HG02678 (cell line): ENCODE results near the gene TTLL11.
"Not testable (repeated sequence)": the region's sequence is repeated elsewhere in the genome, so short reads cannot be mapped to it uniquely, and the experiment has no call there.

ENCODE experiments used
- ATAC-seq: cut with Tn5 transposase; IDR thresholded peaks from one replicate; pipeline ENCODE4 v1.9.1; 2021; ENCODE audit warnings: mild to moderate bottlenecking, moderate library complexity; ENCODE audit not compliant: unreplicated experiment

TTLL11 gene

GRCh38 chr9:122125509-122126330 is 32.6 kb upstream of the TTLL11 start:
- ATAC-seq: no peak

DNA sequence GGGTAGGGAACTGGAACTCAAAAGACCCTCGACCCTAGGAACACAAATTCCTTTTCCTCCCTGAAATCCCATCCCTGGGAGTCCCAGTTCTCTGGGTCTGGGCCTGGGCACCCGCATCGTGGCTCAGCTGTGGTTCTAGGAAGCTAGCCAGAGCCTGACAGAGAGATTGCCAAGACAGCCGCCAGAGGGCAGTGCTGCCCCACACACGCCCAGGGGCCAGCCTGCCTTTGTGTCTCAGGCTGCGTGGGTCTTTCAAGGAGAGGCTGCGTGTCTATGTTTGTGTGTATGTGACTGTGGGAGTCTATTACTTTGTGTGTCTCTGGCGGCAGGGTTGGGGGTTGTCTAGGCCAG is 32.0 kb upstream of the TTLL11 start:
- ATAC-seq: no peak

GRCh38 chr9:122124528-122124927 is 31.4 kb upstream of the TTLL11 start:
- ATAC-seq: no peak

DNA sequence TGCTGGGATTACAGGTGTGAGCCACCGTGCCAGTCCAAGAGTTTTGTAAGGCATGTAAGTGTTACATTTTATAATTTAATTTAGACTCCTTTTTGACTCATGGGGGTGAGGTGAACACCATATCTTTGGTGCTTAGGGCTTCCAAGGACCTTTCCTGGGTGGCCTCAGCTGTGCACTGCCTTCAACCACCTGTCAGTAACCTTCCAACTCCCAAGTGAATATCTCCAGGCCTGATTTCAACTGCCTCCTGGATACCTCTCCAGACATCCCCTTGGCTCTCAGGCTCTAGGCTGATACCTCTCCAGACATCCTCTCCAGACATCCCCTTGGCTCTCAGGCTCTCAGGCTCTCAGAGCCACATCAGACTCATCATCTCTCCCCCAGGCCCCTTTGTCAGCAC is 30.9 kb upstream of the TTLL11 start:
- no peak for ATAC-seq

DNA sequence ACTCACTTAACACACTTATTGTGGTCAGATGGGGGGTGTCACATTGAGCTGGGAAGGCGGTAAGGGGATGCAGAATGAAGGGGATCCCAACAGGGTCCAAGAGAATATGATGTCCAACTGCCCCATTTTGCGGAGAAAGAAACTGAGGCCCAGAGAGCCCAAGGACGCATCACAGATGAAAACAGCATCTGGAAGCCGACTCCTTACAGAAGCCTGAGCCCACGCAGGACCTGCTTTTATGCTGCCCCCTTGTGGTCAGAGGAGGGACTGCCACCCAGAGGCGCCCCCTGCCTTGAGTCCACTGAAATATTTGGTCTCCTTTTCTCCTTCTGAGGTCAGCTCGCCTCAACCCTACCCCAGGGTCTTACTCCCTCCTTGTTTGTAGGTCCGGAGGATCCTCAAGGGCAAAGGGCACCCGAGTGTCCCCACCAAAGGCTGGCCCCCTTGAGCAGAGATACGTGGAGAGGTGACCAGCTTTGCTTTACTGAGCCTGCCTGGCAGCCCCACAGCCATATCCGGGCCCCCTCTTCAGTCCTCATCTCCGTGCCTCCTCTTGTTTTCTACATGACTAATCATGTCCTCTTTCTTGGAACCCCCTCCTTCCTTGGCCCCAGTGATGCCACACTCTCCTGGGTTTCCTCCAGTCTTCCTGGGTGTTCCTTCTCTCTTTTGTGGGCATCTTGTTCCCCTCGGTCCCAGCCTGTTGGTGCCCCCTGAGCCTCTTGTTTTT is 30.0 kb upstream of the TTLL11 start:
- ATAC-seq: no peak

DNA sequence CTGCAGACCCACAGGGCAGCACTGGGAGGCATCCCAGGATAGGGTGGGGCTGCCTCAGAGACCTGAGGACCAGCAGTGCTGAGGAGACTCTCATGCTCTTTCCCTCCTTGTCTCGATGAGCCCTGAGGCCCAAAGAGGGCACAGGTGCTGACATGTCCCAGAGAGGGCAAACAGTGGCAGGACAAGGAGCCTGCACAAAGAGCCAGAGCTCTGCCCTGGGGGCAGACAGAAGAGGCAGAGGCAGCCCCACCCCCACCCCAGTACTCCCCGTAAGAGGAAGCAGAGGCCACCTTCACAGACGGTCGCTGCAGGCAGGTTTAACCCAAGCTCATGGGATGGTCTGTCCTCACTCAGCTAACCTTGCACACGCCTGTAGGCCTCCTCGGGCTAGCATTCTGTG is 29.4 kb upstream of the TTLL11 start:
- ATAC-seq: no peak

- ATAC-seq: no peak
Observed at GRCh38 chr9:122121931-122122330, 28.8 kb upstream of the TTLL11 start.

- ATAC-seq: no peak
Observed at GRCh38 chr9:122121391-122121790, 28.3 kb upstream of the TTLL11 start.

DNA sequence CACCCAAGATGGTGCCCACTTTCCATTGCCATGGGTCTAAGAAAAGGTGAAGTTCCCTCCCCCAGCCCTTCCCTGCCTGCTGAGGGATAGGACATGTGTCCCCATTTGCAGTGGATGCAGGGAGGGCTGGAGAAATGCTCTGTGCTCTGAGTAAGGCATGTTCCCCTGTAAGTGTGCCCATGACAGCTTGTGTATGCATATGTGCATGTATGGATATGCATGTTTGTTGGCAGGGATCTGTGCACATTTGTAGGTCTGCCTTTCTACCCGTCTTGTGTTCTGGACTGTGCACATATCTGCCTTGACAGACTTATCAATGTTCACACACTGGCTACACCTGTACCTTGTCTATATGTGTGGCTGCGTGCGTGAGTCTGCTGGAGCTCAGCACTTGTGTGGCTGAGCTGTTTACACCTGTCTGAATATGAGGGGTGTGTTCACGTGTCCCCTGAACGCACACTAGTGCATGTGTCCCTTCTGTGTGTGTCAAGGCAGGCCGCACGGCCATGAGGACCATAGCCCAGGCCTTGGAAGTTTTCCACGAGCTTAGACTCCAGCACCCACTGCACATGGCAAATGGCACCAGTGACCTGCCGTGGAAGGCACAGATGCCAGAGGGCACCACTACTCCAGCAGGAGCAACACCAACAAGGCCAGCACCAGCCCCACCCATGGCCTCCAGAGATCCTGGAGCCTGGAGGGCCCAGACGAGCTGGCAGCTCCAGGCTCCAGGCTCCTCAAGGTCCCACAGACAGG is 27.4 kb upstream of the TTLL11 start:
- no peak for ATAC-seq

DNA sequence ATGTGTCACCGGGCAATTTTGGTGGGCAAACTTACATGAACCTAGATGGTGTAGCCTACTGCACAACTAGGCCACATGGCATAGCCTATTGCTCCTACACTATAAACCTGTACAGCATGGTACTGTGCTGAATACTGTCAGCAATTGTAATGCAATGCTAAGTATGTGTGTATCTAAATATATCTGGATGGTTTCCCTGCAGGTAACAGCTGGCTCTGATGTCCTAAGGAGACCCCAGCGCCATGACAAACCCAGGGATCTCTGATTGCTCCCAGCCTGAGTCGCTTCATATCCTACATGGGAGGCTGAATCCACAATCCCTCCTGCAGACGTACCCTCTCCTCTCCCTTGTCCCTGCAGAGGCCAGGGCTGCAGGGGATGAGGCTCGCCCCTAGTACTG is 26.6 kb upstream of the TTLL11 start:
- no peak for ATAC-seq

- no peak for ATAC-seq
Observed at GRCh38 chr9:122119166-122119521, 26.0 kb upstream of the TTLL11 start.

DNA sequence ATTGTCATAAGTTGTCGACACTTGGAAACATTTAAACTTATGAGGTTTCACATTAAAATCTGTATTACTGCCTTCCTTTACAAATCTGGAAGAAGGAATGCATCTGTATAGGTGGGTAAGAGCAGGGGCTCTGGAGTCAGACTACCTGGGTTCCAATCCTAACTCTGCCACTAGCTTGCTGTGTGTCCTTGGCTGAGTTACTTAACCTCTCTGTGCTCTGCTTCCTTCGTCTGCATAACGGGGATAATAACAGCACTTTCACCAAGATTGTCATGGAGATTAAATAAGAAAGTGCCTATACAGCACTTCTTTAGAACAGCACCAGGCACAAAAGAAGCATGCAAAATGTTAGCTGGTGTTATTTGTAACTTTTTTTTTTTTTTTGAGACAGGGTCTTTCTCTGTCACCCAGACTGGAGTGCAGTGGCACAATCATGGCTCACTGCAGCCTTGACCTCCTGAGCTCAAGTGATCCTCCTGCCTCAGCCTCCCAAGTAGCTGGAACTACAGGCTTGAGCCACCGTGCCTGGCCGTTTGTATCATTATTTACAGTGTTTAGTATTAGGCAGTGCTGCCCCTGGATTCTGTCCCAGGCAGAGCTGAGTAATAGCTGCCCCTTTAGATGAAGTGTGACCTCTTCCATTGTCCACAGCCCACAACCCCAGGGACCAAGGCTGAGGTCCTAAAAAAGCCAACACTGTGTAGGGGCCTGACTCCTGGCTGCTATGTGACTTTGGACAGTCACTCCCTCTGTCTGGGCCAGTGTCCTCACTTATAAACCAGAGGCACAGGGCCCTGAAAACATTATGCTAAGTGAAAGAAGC is 25.4 kb upstream of the TTLL11 start:
- no peak for ATAC-seq

- ATAC-seq: not testable (repeated sequence)
Observed at GRCh38 chr9:122117241-122117640, 24.1 kb upstream of the TTLL11 start.

- no peak for ATAC-seq
Observed at GRCh38 chr9:122116448-122117173, 23.5 kb upstream of the TTLL11 start.

GRCh38 chr9:122116040-122116439 is 22.9 kb upstream of the TTLL11 start:
- no peak for ATAC-seq

DNA sequence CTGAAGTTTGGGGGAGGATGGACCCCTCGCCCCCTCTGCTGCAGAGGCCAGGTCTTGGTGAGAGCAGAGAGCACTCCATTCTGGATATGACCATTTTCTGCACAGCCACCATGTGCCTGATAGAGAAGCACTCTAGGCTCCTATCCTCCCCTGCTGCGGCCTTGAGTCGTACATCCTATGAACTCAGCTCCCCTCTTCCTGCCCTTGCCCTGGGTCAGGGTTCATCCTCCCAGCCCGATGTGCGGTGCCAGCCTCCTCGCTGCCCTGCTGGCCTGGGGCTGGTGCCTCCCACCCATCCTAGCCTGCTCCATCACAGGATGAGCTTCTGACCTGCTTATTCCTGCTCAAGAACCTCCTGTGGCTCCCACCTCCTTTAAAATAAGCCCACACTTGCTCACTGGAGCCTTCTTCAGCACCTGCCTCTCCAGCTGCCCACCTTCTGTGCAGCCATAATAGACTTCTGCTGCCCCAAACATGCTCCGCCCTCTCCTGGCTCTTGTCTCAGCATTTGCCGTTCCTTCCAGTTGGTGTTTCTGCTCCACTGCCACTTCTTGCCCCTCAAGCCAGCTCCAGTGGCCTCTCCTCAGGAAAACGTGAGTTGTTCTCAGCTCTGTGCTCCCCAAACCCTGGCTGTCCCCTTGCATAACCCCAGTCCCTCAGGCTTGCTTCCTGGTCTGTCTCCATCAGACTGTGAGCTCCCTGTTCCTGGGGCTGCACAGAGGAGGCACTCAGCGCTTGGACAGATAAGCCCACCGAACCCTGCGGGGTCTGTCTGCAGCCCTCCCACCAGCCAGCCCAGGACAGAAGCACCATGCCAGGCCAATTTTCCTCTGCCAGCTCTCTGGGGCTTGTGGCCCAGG is 22.3 kb upstream of the TTLL11 start:
- ATAC-seq: no peak

DNA sequence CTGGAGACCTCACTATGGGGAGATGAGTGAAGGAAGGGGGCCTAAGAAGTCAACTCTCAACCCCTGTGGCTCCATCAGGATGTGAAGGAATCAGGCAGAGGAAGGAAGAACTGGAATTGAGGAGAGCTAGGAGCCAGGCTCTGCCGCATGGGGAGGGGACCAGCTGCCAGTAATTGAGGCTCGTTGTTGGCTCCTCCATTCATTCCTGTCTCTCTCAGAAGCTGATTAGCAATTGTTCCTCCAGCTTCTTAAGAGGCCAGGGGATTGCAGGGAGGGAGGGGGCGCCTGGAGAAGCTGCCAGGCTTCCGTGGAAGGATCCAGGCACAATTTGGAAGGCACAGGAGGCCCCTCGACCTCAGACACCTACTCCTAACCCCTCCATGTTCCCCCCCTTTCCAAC is 20.5 kb upstream of the TTLL11 start:
- ATAC-seq: no peak

- ATAC-seq: no peak
Observed at GRCh38 chr9:122112238-122112637, 19.1 kb upstream of the TTLL11 start.

GRCh38 chr9:122111413-122112085 is 18.4 kb upstream of the TTLL11 start:
- no peak for ATAC-seq
